SK-N-SH treated with all-trans-retinoic acid at 6 μM for 48 hours (cell line): ENCODE data around the gene CREB1.

ENCODE experiments used
- ATAC-seq: fragments of 200-7000 bp; cut with Tn5 transposase; 3 replicates; pipeline ENCODE4 v1.9.1; 2020; ENCODE audit warnings: mild to moderate bottlenecking, moderate library complexity
- ARNTL ChIP-seq: fragments of 450-650 bp; formaldehyde crosslinking; IDR thresholded peaks from 2 replicates; pipeline ENCODE4 v1.5.0; 2020; ENCODE audit warnings: low read depth, mild to moderate bottlenecking, moderate library complexity, borderline replicate concordance
- BACH2 ChIP-seq: fragments of 250-450 bp; sonication (Bioruptor Pico); IDR thresholded peaks from 2 replicates; pipeline ENCODE4 v1.9.0; 2021; ENCODE audit warnings: mild to moderate bottlenecking, borderline replicate concordance
- ESRRG ChIP-seq: fragments of 250-450 bp; sonication (Bioruptor Pico); IDR thresholded peaks from 2 replicates; pipeline ENCODE4 v1.6.1; 2021; ENCODE audit warnings: mild to moderate bottlenecking
- ISL1 ChIP-seq: fragments of 250-450 bp; sonication (Bioruptor Pico); IDR thresholded peaks from 2 replicates; pipeline ENCODE4 v2.1.2; 2022; ENCODE audit warnings: mild to moderate bottlenecking, moderate library complexity
- PPARA ChIP-seq: fragments of 250-450 bp; sonication (Bioruptor Pico); IDR thresholded peaks from 2 replicates; pipeline ENCODE4 v1.5.0; 2020; ENCODE audit warnings: mild to moderate bottlenecking, borderline replicate concordance
- RARB ChIP-seq: fragments of 250-450 bp; sonication (Bioruptor Pico); IDR thresholded peaks from 2 replicates; pipeline ENCODE4 v1.8.0; 2021; ENCODE audit warnings: mild to moderate bottlenecking, moderate library complexity
- SNAI2 ChIP-seq: fragments of 250-450 bp; sonication (Bioruptor Pico); IDR thresholded peaks from 2 replicates; pipeline ENCODE4 v1.5.0; 2020; ENCODE audit warnings: mild to moderate bottlenecking, moderate library complexity
- TCF4 ChIP-seq: fragments of 250-450 bp; sonication (Bioruptor Pico); IDR thresholded peaks from 2 replicates; pipeline ENCODE4 v1.8.0; 2021; ENCODE audit warnings: mild to moderate bottlenecking, moderate library complexity, borderline replicate concordance
- ZC3H10 ChIP-seq: fragments of 250-450 bp; sonication (Bioruptor Pico); IDR thresholded peaks from 2 replicates; pipeline ENCODE4 v1.5.1; 2021; ENCODE audit warnings: mild to moderate bottlenecking, moderate library complexity
- ZFP30 ChIP-seq: fragments of 450-650 bp; formaldehyde crosslinking; IDR thresholded peaks from 2 replicates; pipeline ENCODE4 v1.5.0; 2022; ENCODE audit warnings: mild to moderate bottlenecking, moderate library complexity
- ZNF565 ChIP-seq: fragments of 450-650 bp; formaldehyde crosslinking; conservative IDR thresholded peaks from 2 replicates; pipeline ENCODE4 v1.5.0; 2020; ENCODE audit warnings: low read depth, mild to moderate bottlenecking, moderate library complexity
- ZNF70 ChIP-seq: fragments of 450-650 bp; formaldehyde crosslinking; IDR thresholded peaks from 2 replicates; pipeline ENCODE4 v1.5.0; 2020; ENCODE audit warnings: mild to moderate bottlenecking, moderate library complexity
- ZNF8 ChIP-seq: fragments of 450-650 bp; formaldehyde crosslinking; IDR thresholded peaks from 2 replicates; pipeline ENCODE4 v1.5.0; 2020; ENCODE audit warnings: mild to moderate bottlenecking, moderate library complexity
- TF ChIP-seq, protein P1 (sequence below): fragments of 250-450 bp; sonication (Bioruptor Pico); IDR thresholded peaks from 2 replicates; pipeline ENCODE4 v1.5.0; 2020; ENCODE audit warnings: mild to moderate bottlenecking, moderate library complexity
- TF ChIP-seq, protein P2 (sequence below): fragments of 250-450 bp; sonication (Bioruptor Pico); IDR thresholded peaks from 2 replicates; pipeline ENCODE4 v1.5.1; 2020; ENCODE audit warnings: low read depth, mild to moderate bottlenecking, moderate library complexity
- TF ChIP-seq, protein P3 (sequence below): fragments of 250-450 bp; sonication (Bioruptor Pico); IDR thresholded peaks from 2 replicates; pipeline ENCODE4 v1.8.0; 2021; ENCODE audit warnings: low read depth, mild to moderate bottlenecking, moderate library complexity, borderline replicate concordance
- TF ChIP-seq, protein P4 (sequence below): fragments of 250-450 bp; sonication (Bioruptor Pico); IDR thresholded peaks from 2 replicates; pipeline ENCODE4 v1.8.0; 2020; ENCODE audit warnings: mild to moderate bottlenecking, moderate library complexity, borderline replicate concordance
- TF ChIP-seq, protein P5 (sequence below): fragments of 250-450 bp; sonication (Bioruptor Pico); IDR thresholded peaks from 2 replicates; pipeline ENCODE4 v1.5.1; 2021; ENCODE audit warnings: mild to moderate bottlenecking, moderate library complexity

Gene CREB1

DNA sequence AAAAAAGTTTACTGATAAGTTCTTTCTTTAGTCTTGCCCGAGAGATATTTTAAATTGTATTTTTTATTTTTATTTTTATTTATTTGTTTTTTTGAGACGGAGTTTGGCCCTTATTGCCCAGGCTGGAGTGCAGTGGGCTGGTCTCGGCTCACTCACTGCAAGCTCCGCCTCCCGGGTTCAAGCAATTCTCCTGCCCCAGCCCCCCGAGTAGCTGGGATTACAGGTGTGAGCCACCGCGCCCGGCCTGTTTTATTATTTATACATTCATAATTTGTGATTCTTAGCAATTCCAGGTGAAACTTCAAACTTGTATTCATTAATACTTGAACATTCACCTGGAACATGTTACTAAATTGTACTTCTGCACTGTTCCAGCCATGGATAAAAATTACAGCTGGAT lies 2.9 kb downstream of the CREB1 start (continued):
- TF ChIP-seq, protein P1, sequence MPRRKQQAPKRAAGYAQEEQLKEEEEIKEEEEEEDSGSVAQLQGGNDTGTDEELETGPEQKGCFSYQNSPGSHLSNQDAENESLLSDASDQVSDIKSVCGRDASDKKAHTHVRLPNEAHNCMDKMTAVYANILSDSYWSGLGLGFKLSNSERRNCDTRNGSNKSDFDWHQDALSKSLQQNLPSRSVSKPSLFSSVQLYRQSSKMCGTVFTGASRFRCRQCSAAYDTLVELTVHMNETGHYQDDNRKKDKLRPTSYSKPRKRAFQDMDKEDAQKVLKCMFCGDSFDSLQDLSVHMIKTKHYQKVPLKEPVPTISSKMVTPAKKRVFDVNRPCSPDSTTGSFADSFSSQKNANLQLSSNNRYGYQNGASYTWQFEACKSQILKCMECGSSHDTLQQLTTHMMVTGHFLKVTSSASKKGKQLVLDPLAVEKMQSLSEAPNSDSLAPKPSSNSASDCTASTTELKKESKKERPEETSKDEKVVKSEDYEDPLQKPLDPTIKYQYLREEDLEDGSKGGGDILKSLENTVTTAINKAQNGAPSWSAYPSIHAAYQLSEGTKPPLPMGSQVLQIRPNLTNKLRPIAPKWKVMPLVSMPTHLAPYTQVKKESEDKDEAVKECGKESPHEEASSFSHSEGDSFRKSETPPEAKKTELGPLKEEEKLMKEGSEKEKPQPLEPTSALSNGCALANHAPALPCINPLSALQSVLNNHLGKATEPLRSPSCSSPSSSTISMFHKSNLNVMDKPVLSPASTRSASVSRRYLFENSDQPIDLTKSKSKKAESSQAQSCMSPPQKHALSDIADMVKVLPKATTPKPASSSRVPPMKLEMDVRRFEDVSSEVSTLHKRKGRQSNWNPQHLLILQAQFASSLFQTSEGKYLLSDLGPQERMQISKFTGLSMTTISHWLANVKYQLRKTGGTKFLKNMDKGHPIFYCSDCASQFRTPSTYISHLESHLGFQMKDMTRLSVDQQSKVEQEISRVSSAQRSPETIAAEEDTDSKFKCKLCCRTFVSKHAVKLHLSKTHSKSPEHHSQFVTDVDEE (CRISPR knock-in tag), result no peak
- TF ChIP-seq ISL1 (CRISPR knock-in tag) (no peak), BACH2 (CRISPR knock-in tag) (no peak), PPARA (CRISPR knock-in tag) (no peak)

DNA sequence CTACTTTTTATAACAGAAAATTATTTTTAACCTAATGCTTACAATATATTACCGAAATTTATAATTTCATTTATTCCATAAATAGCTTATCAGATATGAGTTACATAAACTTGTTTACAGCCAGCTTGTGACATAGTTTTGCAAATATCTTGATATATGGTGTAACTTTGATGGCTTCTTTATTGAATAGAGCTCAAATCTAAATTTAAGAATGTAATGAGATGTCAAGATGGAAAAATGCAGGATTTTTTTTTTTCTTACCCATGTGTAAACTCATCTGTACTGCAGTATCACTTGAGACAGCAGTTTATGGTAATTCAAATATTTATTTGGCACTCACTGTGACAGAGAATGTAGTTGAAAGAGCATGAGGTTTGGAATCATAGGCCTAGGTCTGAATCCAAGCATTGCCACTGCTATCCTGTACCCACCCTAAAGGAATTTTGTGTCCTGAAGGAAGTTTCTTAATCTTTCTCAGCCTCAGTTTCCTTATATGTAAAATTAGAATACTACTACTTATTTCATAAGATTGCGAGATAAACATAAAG lies 3.8 kb downstream of the CREB1 start:
- no peak for ATAC-seq
- TF ChIP-seq ZNF70 (CRISPR knock-in tag) (no peak), ESRRG (CRISPR knock-in tag) (no peak), ZNF8 (CRISPR knock-in tag) (no peak), SNAI2 (CRISPR knock-in tag) (no peak), BACH2 (CRISPR knock-in tag) (no peak), PPARA (CRISPR knock-in tag) (no peak), RARB (CRISPR knock-in tag) (no peak), ZC3H10 (CRISPR knock-in tag) (no peak), TCF4 (CRISPR knock-in tag) (no peak)
- TF ChIP-seq, protein P2, sequence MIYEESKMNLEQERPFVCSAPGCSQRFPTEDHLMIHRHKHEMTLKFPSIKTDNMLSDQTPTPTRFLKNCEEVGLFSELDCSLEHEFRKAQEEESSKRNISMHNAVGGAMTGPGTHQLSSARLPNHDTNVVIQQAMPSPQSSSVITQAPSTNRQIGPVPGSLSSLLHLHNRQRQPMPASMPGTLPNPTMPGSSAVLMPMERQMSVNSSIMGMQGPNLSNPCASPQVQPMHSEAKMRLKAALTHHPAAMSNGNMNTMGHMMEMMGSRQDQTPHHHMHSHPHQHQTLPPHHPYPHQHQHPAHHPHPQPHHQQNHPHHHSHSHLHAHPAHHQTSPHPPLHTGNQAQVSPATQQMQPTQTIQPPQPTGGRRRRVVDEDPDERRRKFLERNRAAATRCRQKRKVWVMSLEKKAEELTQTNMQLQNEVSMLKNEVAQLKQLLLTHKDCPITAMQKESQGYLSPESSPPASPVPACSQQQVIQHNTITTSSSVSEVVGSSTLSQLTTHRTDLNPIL (CRISPR knock-in tag), result no peak
- TF ChIP-seq, protein P3, sequence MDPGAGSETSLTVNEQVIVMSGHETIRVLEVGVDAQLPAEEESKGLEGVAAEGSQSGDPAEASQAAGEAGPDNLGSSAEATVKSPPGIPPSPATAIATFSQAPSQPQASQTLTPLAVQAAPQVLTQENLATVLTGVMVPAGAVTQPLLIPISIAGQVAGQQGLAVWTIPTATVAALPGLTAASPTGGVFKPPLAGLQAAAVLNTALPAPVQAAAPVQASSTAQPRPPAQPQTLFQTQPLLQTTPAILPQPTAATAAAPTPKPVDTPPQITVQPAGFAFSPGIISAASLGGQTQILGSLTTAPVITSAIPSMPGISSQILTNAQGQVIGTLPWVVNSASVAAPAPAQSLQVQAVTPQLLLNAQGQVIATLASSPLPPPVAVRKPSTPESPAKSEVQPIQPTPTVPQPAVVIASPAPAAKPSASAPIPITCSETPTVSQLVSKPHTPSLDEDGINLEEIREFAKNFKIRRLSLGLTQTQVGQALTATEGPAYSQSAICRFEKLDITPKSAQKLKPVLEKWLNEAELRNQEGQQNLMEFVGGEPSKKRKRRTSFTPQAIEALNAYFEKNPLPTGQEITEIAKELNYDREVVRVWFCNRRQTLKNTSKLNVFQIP (CRISPR knock-in tag), result no peak
- TF ChIP-seq, protein P4, sequence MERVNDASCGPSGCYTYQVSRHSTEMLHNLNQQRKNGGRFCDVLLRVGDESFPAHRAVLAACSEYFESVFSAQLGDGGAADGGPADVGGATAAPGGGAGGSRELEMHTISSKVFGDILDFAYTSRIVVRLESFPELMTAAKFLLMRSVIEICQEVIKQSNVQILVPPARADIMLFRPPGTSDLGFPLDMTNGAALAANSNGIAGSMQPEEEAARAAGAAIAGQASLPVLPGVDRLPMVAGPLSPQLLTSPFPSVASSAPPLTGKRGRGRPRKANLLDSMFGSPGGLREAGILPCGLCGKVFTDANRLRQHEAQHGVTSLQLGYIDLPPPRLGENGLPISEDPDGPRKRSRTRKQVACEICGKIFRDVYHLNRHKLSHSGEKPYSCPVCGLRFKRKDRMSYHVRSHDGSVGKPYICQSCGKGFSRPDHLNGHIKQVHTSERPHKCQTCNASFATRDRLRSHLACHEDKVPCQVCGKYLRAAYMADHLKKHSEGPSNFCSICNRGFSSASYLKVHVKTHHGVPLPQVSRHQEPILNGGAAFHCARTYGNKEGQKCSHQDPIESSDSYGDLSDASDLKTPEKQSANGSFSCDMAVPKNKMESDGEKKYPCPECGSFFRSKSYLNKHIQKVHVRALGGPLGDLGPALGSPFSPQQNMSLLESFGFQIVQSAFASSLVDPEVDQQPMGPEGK (CRISPR knock-in tag), result no peak
- TF ChIP-seq, all 23 proteins: peak for 0

DNA sequence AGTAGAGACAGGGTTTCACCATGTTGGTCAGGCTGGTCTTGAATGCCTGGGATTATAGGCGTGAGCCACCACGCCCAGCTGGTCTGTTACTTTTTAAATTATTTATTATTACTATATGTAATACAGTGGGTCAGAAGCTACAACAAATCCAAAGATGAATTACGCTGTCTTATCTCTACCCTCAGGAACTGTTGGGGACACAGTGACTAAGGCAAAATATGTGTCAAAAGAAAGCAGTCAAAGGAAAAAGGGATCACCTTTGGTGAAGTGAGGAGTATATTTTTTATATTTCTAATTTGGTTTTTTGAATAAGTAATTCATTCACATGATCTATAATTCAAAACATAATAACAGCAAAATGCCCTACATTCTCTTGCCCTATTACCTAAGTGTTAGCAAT lies 4.7 kb downstream of the CREB1 start:
- TF ChIP-seq ZNF565 (no peak), ARNTL (CRISPR knock-in tag) (no peak), PPARA (CRISPR knock-in tag) (no peak)
- ATAC-seq, result no peak

DNA sequence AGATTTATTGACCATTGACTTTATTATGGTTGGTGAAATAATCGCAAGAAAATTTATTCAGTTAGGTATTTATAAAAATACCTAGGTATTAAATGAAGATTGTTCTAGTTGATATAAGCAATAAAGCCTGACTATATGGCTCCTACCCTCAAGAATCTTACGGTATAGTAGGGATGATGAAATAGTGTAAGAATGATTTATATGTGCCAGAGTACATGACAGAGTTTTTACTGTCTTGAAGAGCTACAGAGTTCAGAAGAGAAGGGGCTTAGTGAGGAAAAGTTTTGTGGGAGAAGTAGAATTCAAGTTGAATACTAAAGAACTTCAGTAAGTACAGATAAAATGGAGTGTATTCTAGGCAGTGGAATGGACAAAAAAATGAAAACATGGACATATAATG lies 9.7 kb downstream of the CREB1 start:
- ATAC-seq, result no peak
- TF ChIP-seq RARB (CRISPR knock-in tag) (no peak), ZC3H10 (CRISPR knock-in tag) (no peak), ZFP30 (CRISPR knock-in tag) (no peak), SNAI2 (CRISPR knock-in tag) (no peak), ISL1 (CRISPR knock-in tag) (no peak), ZNF8 (CRISPR knock-in tag) (no peak)
- TF ChIP-seq, protein P5, sequence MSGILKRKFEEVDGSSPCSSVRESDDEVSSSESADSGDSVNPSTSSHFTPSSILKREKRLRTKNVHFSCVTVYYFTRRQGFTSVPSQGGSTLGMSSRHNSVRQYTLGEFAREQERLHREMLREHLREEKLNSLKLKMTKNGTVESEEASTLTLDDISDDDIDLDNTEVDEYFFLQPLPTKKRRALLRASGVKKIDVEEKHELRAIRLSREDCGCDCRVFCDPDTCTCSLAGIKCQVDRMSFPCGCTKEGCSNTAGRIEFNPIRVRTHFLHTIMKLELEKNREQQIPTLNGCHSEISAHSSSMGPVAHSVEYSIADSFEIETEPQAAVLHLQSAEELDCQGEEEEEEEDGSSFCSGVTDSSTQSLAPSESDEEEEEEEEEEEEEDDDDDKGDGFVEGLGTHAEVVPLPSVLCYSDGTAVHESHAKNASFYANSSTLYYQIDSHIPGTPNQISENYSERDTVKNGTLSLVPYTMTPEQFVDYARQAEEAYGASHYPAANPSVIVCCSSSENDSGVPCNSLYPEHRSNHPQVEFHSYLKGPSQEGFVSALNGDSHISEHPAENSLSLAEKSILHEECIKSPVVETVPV (CRISPR knock-in tag), result no peak
- TF ChIP-seq, protein P2 (CRISPR knock-in tag), result no peak
- TF ChIP-seq, protein P4 (CRISPR knock-in tag), result no peak
